ENCODE data around the gene KRTAP3-1. TPM values are rescaled to one million over a fixed set of nuclear protein-coding genes. Genes with fewer than 3 reads are reported as not detected.

KRTAP3-1 gene
- total RNA-seq, 1 donor from 2014 or later, result not detected

GRCh38 chr17:40962059-40962561 is 46.8 kb downstream of the KRTAP3-1 start:
- Mint-ChIP-seq H3K4me1 (ENCODE audit: low read depth) (peaks cover 39% of the 10 kb centered on the region), H3K9me3 (ENCODE audit: low read depth) (peaks cover 14% of the 10 kb centered on the region), H3K4me3 (ENCODE audit: low read depth) (no peak overlapping the region), H3K27ac (peak overlapping the region; percentile 30), H3K36me3 (ENCODE audit: insufficient read depth) (no peaks in the 10 kb centered on the region), H3K27me3 (no peaks in the 10 kb centered on the region)
- DNase-seq (ENCODE audit: low spot score, unreplicated experiment), result no peak
- TF ChIP-seq CTCF (IDR thresholded peaks at IDR 0.05; ENCODE audit: unreplicated experiment), result no peak

GRCh38 chr17:40961591-40961990 is 47.3 kb downstream of the KRTAP3-1 start:
- Mint-ChIP-seq H3K27ac (no peak overlapping the region), H3K9me3 (ENCODE audit: low read depth) (peaks cover 14% of the 10 kb centered on the region), H3K27me3 (no peaks in the 10 kb centered on the region), H3K4me3 (ENCODE audit: low read depth) (no peak overlapping the region), H3K4me1 (ENCODE audit: low read depth) (peaks cover 45% of the 10 kb centered on the region), H3K36me3 (ENCODE audit: insufficient read depth) (no peaks in the 10 kb centered on the region)
- no peak for TF ChIP-seq CTCF (IDR thresholded peaks at IDR 0.05; ENCODE audit: unreplicated experiment)
- DNase-seq (ENCODE audit: low spot score, unreplicated experiment), result no peak

- peaks cover 56% of the 10 kb centered on the region for H3K4me1 Mint-ChIP-seq (ENCODE audit: low read depth)
- DNase-seq (ENCODE audit: low spot score, unreplicated experiment), result no peak
- peak overlapping the region; percentile 31 for H3K27ac Mint-ChIP-seq
- H3K9me3 Mint-ChIP-seq (ENCODE audit: low read depth), result peaks cover 14% of the 10 kb centered on the region
- no peak overlapping the region for H3K4me3 Mint-ChIP-seq (ENCODE audit: low read depth)
- no peaks in the 10 kb centered on the region for H3K36me3 Mint-ChIP-seq (ENCODE audit: insufficient read depth)
- no peaks in the 10 kb centered on the region for H3K27me3 Mint-ChIP-seq
- no peak for TF ChIP-seq CTCF (IDR thresholded peaks at IDR 0.05; ENCODE audit: unreplicated experiment)
These were observed 48.8 kb downstream of the KRTAP3-1 start for GRCh38 chr17:40960144-40960543.

Other genes with a start within 250 kb of the KRTAP3-1 start
- gene KRT26, start 236.9 kb downstream of the KRTAP3-1 start, total RNA-seq, result not detected in 2 replicates
- not detected in 2 replicates for gene KRT27, start 226.6 kb downstream of the KRTAP3-1 start, total RNA-seq
- gene KRT28, start 209.2 kb downstream of the KRTAP3-1 start, total RNA-seq, result not detected in 2 replicates
- gene KRT10, start 186.5 kb downstream of the KRTAP3-1 start, total RNA-seq, result 33.1 and 37.5 TPM in 2 replicates
- gene KRT12, start 141.9 kb downstream of the KRTAP3-1 start, total RNA-seq, result not detected in 2 replicates
- gene KRT20, start 123.9 kb downstream of the KRTAP3-1 start, total RNA-seq, result not detected in 2 replicates
- gene KRT23, start 71.5 kb downstream of the KRTAP3-1 start, total RNA-seq, result 2.1 and 3.8 TPM in 2 replicates
- not detected in 2 replicates for gene KRT39, start 42.2 kb downstream of the KRTAP3-1 start, total RNA-seq
- 0.13 TPM in 1 of 2 replicates, not detected in the other for gene KRT40, start 24.8 kb downstream of the KRTAP3-1 start, total RNA-seq
- not detected in 2 replicates for gene KRTAP3-3, start 15.0 kb downstream of the KRTAP3-1 start, total RNA-seq
- gene KRTAP3-2, start 9.2 kb downstream of the KRTAP3-1 start, total RNA-seq, result not detected in 2 replicates
- gene KRTAP1-5, start 18.1 kb upstream of the KRTAP3-1 start, total RNA-seq, result not detected in 2 replicates
- gene KRTAP1-4, start 21.1 kb upstream of the KRTAP3-1 start, total RNA-seq, result not detected in 2 replicates
- not detected in 2 replicates for gene KRTAP1-3, start 25.7 kb upstream of the KRTAP3-1 start, total RNA-seq
- gene KRTAP1-1, start 32.3 kb upstream of the KRTAP3-1 start, total RNA-seq, result not detected in 2 replicates
- gene KRTAP2-1, start 38.2 kb upstream of the KRTAP3-1 start, total RNA-seq, result not detected in 2 replicates
- not detected in 2 replicates for gene KRTAP2-2, start 46.1 kb upstream of the KRTAP3-1 start, total RNA-seq
- not detected in 2 replicates for gene KRTAP2-3, start 51.0 kb upstream of the KRTAP3-1 start, total RNA-seq
- gene KRTAP2-4, start 56.8 kb upstream of the KRTAP3-1 start, total RNA-seq, result not detected in 2 replicates
- not detected in 2 replicates for gene KRTAP4-7, start 75.0 kb upstream of the KRTAP3-1 start, total RNA-seq
- not detected in 2 replicates for gene KRTAP4-8, start 89.0 kb upstream of the KRTAP3-1 start, total RNA-seq
- gene KRTAP4-16, start 93.1 kb upstream of the KRTAP3-1 start, total RNA-seq, result not detected in 2 replicates
- gene KRTAP4-9, start 96.3 kb upstream of the KRTAP3-1 start, total RNA-seq, result not detected in 2 replicates
- gene KRTAP4-11, start 109.2 kb upstream of the KRTAP3-1 start, total RNA-seq, result not detected in 2 replicates
- not detected in 2 replicates for gene KRTAP4-12, start 115.1 kb upstream of the KRTAP3-1 start, total RNA-seq
- gene KRTAP4-6, start 131.4 kb upstream of the KRTAP3-1 start, total RNA-seq, result not detected in 2 replicates
- gene KRTAP4-5, start 140.7 kb upstream of the KRTAP3-1 start, total RNA-seq, result not detected in 2 replicates
- not detected in 2 replicates for gene KRTAP4-4, start 151.6 kb upstream of the KRTAP3-1 start, total RNA-seq
- gene KRTAP4-3, start 159.1 kb upstream of the KRTAP3-1 start, total RNA-seq, result not detected in 2 replicates
- not detected in 2 replicates for gene KRTAP4-2, start 169.1 kb upstream of the KRTAP3-1 start, total RNA-seq
- gene KRTAP4-1, start 175.8 kb upstream of the KRTAP3-1 start, total RNA-seq, result not detected in 2 replicates
- gene KRTAP9-1, start 180.8 kb upstream of the KRTAP3-1 start, total RNA-seq, result not detected in 2 replicates
- gene KRTAP9-2, start 217.5 kb upstream of the KRTAP3-1 start, total RNA-seq, result not detected in 2 replicates
- not detected in 2 replicates for gene KRTAP9-3, start 223.3 kb upstream of the KRTAP3-1 start, total RNA-seq
- gene KRTAP9-8, start 228.9 kb upstream of the KRTAP3-1 start, total RNA-seq, result not detected in 2 replicates
- not detected in 2 replicates for gene KRTAP9-4, start 240.6 kb upstream of the KRTAP3-1 start, total RNA-seq
- gene KRTAP9-9, start 246.3 kb upstream of the KRTAP3-1 start, total RNA-seq, result not detected in 2 replicates